GM18517 (cell line): ENCODE results near the gene FAM13B.
"Not testable (repeated sequence)": the region's sequence is repeated elsewhere in the genome, so short reads cannot be mapped to it uniquely, and the experiment has no call there.

Source experiments
- ATAC-seq: cut with Tn5 transposase; IDR thresholded peaks from one replicate; pipeline ENCODE4 v1.9.1; 2021; ENCODE audit warnings: mild to moderate bottlenecking, moderate library complexity; ENCODE audit not compliant: unreplicated experiment

FAM13B gene

GRCh38 chr5:138032572-138033385, at the start of gene FAM13B:
TSS of gene FAM13B (minus strand) at chr5:138033079. CDS start at chr5:138019111, 13,968 bp downstream.
- peak; percentile 33 for ATAC-seq

GRCh38 chr5:138082033-138082432, 49.2 kb upstream of the FAM13B start:
- ATAC-seq, result no peak

- no peak for ATAC-seq
Observed at GRCh38 chr5:138078006-138078643, 45.2 kb upstream of the FAM13B start.

GRCh38 chr5:138077064-138077696, 44.3 kb upstream of the FAM13B start:
- ATAC-seq, result no peak

GRCh38 chr5:138070026-138070425, 37.1 kb upstream of the FAM13B start:
- ATAC-seq, result not testable (repeated sequence)

GRCh38 chr5:138068742-138069600, 36.1 kb upstream of the FAM13B start:
- no peak for ATAC-seq

- ATAC-seq, result no peak
Observed at GRCh38 chr5:138067945-138068344, 35.1 kb upstream of the FAM13B start.

- no peak for ATAC-seq
Observed at GRCh38 chr5:138065102-138065501, 32.2 kb upstream of the FAM13B start.

GRCh38 chr5:138064526-138064925, 31.6 kb upstream of the FAM13B start:
- ATAC-seq, result no peak

GRCh38 chr5:138054847-138055558, 22.1 kb upstream of the FAM13B start:
- no peak for ATAC-seq

- ATAC-seq, result no peak
Observed at GRCh38 chr5:138054206-138054605, 21.3 kb upstream of the FAM13B start.

- ATAC-seq, result no peak
Observed at GRCh38 chr5:138053554-138053953, 20.7 kb upstream of the FAM13B start.

- ATAC-seq, result not testable (repeated sequence)
Observed at GRCh38 chr5:138052718-138053117, 19.8 kb upstream of the FAM13B start.

GRCh38 chr5:138051441-138052296, 18.8 kb upstream of the FAM13B start:
- ATAC-seq, result no peak

GRCh38 chr5:138045283-138045682, 12.4 kb upstream of the FAM13B start:
- ATAC-seq, result not testable (repeated sequence)

- ATAC-seq, result no peak
Observed at GRCh38 chr5:138038826-138039225, 5.9 kb upstream of the FAM13B start.

- ATAC-seq, result no peak
Observed at GRCh38 chr5:138037907-138038633, 5.2 kb upstream of the FAM13B start.

GRCh38 chr5:138037271-138037670, 4.4 kb upstream of the FAM13B start:
- ATAC-seq, result no peak
